ENCODE results near the gene BCAS4. TPM values are rescaled to one million over a fixed set of nuclear protein-coding genes. Genes with fewer than 3 reads are reported as not detected.

BCAS4 gene
- total RNA-seq, 2 donors from 2014 or later: 9.5 to 25.2 TPM

GRCh38 chr20:50828363-50829136 lies 33.7 kb downstream of the BCAS4 start:
- Histone ChIP-seq H3K9me3 (ENCODE audit: control insufficient read depth, low read length) (no peaks in the 10 kb centered on the region), H3K4me3 (ENCODE audit: low read length) (no peak overlapping the region), H3K27ac (ENCODE audit: low read depth, low read length) (no peak overlapping the region), H3K9ac (ENCODE audit: extremely low read depth, low read length, poor library complexity, severe bottlenecking) (no peak overlapping the region), H3K4me1 (ENCODE audit: control insufficient read depth, insufficient read depth, low read length) (no peaks in the 10 kb centered on the region), H3K27me3 (ENCODE audit: control insufficient read depth, insufficient read depth, low read length, poor library complexity, severe bottlenecking) (no peaks in the 10 kb centered on the region), H3K36me3 (ENCODE audit: control insufficient read depth, insufficient read depth, low read length) (no peaks in the 10 kb centered on the region)
- 90 to 95% methylated on average over 12 to 13 of the region's 13 CpGs for WGBS, 2 experiments (ENCODE audit: insufficient coverage in 1 of 2, insufficient read length in 1 of 2)
- no peak for TF ChIP-seq CTCF (conservative IDR thresholded peaks at IDR 0.05)
- Mint-ChIP-seq H3K4me3 (no peak overlapping the region), H3K36me3 (ENCODE audit: low read depth) (peaks cover 5% of the 10 kb centered on the region), H3K4me1 (peaks cover 6% of the 10 kb centered on the region), H3K27me3 (ENCODE audit: insufficient read depth) (no peaks in the 10 kb centered on the region), H3K27ac (no peak overlapping the region), H3K9me3 (peaks cover 2% of the 10 kb centered on the region)
- no peak for DNase-seq

GRCh38 chr20:50831622-50832021 lies 36.8 kb downstream of the BCAS4 start:
- WGBS, 2 experiments (ENCODE audit: insufficient coverage in 1 of 2, insufficient read length in 1 of 2): 67 to 74% methylated on average over 5 to 6 of the region's 6 CpGs
- peaks cover 6% of the 10 kb centered on the region for H3K4me1 Mint-ChIP-seq

GRCh38 chr20:50834599-50835005 lies 39.7 kb downstream of the BCAS4 start:
- H3K9me3 ChIP-seq (ENCODE audit: control insufficient read depth, low read length): no peaks in the 10 kb centered on the region
- WGBS, 2 experiments (ENCODE audit: insufficient coverage in 1 of 2, insufficient read length in 1 of 2): 88 to 94% methylated on average over 5 of the region's 5 CpGs
- no peak for DNase-seq
- no peak for TF ChIP-seq CTCF (conservative IDR thresholded peaks at IDR 0.05)
- H3K27me3 Mint-ChIP-seq (ENCODE audit: insufficient read depth): no peaks in the 10 kb centered on the region
- H3K36me3 Mint-ChIP-seq (ENCODE audit: low read depth): peaks cover 5% of the 10 kb centered on the region
- H3K4me1 Mint-ChIP-seq: peaks cover 6% of the 10 kb centered on the region
- no peak overlapping the region for H3K4me3 ChIP-seq (ENCODE audit: low read length)
- no peaks in the 10 kb centered on the region for H3K36me3 ChIP-seq (ENCODE audit: control insufficient read depth, insufficient read depth, low read length)
- no peaks in the 10 kb centered on the region for H3K27me3 ChIP-seq (ENCODE audit: control insufficient read depth, insufficient read depth, low read length, poor library complexity, severe bottlenecking)
- peaks cover 2% of the 10 kb centered on the region for H3K9me3 Mint-ChIP-seq
- H3K27ac Mint-ChIP-seq: no peak overlapping the region
- no peaks in the 10 kb centered on the region for H3K4me1 ChIP-seq (ENCODE audit: control insufficient read depth, insufficient read depth, low read length)
- H3K9ac ChIP-seq (ENCODE audit: extremely low read depth, low read length, poor library complexity, severe bottlenecking): no peak overlapping the region
- H3K4me3 Mint-ChIP-seq: no peak overlapping the region
- H3K27ac ChIP-seq (ENCODE audit: low read depth, low read length): no peak overlapping the region

More at GRCh38 chr20:50831622-50832021, 36.8 kb downstream of the BCAS4 start:
- Histone ChIP-seq H3K36me3 (ENCODE audit: control insufficient read depth, insufficient read depth, low read length) (no peaks in the 10 kb centered on the region), H3K4me3 (ENCODE audit: low read length) (no peak overlapping the region), H3K9ac (ENCODE audit: extremely low read depth, low read length, poor library complexity, severe bottlenecking) (no peak overlapping the region), H3K9me3 (ENCODE audit: control insufficient read depth, low read length) (no peaks in the 10 kb centered on the region), H3K27ac (ENCODE audit: low read depth, low read length) (no peak overlapping the region), H3K4me1 (ENCODE audit: control insufficient read depth, insufficient read depth, low read length) (no peaks in the 10 kb centered on the region), H3K27me3 (ENCODE audit: control insufficient read depth, insufficient read depth, low read length, poor library complexity, severe bottlenecking) (no peaks in the 10 kb centered on the region)
- H3K9me3 Mint-ChIP-seq: peaks cover 2% of the 10 kb centered on the region
- TF ChIP-seq CTCF (conservative IDR thresholded peaks at IDR 0.05): no peak
- H3K36me3 Mint-ChIP-seq (ENCODE audit: low read depth): peaks cover 5% of the 10 kb centered on the region
- peak; percentile 68 for DNase-seq
- peak overlapping the region; percentile 14 for H3K27ac Mint-ChIP-seq
- H3K4me3 Mint-ChIP-seq: no peak overlapping the region
- H3K27me3 Mint-ChIP-seq (ENCODE audit: insufficient read depth): no peaks in the 10 kb centered on the region

Data from endodermal cell (in vitro differentiated cells).